ENCODE results near the gene TRMT44.
"Not testable (repeated sequence)": the region's sequence is repeated elsewhere in the genome, so short reads cannot be mapped to it uniquely, and the experiment has no call there.

The TRMT44 gene

DNA sequence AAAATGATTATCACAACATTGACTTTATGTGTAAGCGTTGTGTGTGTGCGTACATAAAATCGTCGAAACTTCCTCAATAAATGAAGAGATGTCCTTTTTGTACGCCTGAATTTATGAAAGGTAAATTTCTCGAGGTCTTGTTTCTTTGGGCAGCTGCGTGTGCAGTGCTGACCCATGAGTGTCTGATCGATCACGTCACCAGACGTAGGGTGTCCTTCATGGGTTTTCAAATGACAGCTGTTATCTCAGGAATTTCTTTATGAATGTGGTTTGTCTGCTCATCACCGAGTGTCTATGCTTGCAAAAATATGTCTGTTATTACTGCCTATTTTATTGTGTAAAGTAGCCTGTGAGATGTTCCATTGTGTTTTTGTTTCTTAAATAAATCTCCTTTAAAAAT, 71.9 kb downstream of the TRMT44 start:
- DNase-seq (ENCODE audit: low read depth, low spot score): no peak

DNA sequence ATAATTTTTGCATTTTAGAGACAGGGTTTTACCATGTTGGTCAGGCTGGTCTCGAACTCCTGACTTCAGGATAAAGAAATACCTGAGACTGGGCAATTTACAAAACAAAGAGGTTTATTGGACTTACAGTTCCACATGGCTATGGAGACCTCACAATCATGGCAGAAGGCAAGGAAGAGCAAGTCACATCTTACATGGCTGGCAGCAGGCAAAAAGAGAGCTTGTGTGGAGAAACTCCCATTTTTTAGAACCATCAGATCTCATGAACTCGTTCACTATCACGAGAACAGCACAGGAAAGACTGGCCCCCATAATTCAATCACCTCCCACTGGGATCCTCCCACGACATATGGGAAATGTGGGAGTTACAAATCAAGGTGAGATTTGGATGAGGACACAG, 72.5 kb downstream of the TRMT44 start:
- DNase-seq (ENCODE audit: low read depth, low spot score): not testable (repeated sequence)

DNA sequence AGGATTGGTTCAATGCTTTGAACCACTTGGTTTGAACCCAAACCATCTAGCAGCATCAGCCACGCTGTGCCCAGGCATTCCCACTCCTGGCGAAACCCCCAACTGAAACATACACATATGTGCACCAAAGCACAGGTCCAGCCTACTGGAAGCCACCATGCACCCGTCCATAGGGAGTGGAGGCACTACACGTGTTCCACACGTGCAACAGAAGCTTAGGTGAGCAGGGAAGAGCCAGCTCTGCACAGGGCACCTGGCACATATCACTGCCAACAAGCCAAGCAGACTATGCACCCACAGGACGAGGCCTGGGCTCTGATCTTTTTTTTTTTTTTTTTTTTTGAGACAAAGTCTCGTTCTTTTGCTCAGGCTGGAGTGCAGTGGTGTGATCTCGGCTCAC, 73.4 kb downstream of the TRMT44 start:
- no peak for DNase-seq (ENCODE audit: low read depth, low spot score)

DNA sequence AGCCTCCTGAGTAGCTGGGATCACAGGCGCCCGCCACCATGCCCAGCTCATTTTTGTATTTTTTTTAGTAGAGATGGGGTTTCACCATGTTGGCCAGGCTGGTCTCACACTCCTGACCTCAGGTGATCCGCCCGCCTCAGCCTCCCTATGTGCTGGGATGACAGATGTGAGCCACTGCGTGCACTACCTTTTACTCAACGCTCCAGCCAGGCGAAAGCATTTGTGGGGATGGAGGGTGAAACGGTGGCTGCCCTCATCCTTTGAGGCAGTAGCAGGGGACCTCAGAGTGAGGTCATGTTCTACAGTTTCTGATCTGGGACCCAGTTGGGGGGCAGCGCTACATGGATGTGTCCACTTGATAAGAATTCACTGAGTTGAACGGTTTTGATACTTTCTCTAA, 73.8 kb downstream of the TRMT44 start:
- no peak for DNase-seq (ENCODE audit: low read depth, low spot score)

DNA sequence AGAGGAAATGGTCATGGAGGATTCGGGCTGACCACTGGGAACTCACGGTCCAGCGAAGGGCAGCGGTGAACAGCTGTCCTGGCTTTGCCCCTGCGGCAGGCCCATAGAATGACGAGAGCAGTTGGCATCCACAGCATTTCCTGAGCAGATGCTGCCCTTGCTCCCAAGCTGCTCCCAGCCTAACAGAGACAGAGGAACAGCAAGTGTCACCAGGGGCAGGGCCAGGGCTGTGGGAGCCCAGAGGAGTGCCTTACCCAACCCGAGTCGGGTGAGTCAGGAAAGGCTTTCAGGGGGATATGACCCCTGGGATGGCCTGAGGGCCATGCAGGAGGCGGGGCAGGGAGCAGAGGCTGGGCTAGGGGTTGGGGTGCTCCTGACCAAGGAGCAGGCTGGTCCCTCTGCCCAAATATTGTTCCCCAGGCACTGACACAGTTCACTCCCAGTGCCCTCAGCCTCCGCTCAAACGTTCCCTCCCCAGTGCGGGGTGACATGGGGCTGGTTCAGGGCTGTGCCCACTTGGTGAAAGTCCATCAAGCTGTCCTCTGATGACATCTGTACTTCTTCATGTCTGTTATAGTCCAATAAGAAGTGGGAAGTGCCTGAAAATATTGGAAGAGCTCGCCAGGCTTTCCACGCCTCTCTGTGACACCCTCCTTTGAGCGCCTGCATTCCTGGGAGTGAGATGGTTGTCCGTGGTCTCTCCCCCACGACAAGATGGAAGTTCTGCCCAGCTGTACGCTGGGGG, 74.9 kb downstream of the TRMT44 start:
- no peak for DNase-seq (ENCODE audit: low read depth, low spot score)

DNA sequence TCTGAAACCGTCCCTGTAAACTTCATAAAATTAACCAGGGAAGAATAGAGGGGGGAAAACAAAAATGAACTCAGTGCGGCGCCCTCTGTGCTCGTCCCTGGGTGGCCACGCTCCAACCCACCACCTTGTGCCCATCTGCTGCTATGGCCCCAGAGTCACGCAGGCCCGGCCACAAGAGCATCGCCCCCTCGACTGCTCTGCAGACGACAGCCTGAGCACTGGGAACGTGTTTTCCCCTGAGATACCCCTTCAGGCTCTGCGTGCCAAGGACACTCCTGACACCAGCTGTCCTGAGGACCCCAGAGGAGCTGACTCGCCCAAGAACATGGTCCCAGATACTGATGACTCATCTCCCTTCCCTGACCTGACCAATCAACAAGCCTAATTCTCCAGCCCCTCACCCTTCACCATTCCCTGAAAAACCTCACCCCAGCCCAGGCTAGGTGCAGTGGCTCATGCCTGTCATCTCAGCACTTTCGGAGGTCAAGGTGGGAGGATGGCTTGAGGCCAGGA, 75.5 kb downstream of the TRMT44 start:
- DNase-seq (ENCODE audit: low read depth, low spot score): no peak

DNA sequence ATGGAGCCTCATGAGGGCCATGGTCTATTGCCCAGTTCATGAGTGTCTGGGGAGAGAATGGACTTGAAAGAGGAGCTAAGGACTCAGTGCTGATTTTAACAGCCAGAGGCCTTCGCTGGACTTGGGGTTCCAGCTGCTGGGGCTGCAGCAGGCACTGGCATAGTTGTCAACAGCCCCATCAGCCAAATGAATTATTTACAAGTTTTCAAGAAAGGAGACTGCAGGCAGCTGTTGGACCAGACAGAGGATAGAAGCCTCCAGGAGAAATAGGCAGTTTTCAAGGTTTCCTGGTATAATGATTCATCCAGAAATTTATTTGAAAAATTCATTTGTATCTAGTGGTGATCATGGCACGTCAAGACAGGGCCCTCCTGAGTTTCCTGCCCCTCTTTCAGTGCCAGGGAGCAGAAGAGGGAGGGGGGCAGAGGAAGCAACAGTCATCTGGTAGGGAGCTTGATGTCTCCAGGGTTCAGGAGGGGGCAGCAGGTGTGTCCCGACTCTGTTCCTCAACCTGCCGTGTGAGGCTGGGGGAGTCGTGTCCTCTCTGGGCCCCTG, 76.5 kb downstream of the TRMT44 start:
- DNase-seq (ENCODE audit: low read depth, low spot score): no peak

DNA sequence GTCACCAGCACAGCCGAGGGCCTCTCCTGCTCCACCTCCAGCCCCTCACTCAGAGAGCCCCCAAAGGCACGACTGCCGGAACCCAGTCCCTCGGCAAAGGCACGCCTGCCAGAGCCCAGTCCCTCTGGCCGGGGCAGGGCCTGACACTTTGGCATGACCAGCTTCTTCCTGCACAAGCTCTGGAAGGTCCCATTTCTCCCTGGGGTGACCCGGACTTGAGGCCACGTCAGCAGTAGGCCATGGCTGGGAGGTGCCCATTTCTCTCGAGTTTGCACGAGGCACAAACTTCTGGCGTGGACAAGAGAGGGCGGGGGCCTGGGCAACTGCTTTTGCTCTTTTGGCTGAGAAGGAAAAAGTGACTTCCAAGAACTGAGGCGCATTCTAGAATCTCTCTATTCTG, 77.4 kb downstream of the TRMT44 start:
- no peak for DNase-seq (ENCODE audit: low read depth, low spot score)

DNA sequence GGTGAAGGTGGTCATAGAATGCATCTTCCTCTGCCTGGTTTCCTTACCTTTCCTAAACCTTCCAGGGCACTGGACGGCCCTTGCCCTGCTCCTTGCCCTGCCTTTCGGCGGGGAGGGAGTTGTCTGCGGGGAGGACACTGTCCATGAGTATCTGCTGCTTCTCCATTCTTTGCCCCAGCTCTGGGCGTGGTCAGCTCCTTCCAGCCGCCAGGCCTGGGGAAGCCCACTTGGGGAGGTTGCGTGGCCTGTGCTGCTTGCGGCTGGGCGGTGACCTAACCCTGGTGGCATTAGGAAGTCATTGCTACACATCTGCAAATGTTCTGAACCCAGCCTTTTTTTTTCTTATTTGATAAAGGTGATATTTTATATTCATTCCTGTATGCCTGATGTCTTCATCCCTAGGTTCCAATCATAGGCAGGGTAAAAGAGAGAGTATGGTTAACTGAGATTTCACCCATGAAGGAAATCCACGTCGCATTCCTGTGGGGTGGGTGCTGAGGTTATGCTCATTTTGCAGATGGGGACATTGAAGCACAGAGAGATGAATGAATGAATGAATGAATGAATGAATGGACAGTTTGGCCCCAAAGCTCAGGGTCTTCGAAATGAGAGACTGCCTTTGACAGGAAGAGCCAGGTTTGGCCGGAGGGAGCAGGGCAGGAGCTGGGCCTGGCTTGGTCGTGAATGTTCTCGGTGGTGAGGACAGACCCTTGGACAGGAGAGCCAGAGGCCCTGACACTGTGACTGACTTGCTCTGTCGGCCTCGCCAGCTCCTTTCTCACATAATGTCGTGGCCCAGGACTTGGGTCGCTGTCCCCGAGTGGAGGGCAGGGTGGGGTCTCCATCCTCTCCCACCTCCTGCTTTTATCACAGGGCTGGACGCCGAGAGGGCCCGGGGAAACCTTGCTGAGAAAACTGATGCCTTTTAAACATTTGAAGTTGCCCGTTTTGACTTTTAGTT, 81.9 kb downstream of the TRMT44 start:
- DNase-seq (ENCODE audit: low read depth, low spot score): no peak

DNA sequence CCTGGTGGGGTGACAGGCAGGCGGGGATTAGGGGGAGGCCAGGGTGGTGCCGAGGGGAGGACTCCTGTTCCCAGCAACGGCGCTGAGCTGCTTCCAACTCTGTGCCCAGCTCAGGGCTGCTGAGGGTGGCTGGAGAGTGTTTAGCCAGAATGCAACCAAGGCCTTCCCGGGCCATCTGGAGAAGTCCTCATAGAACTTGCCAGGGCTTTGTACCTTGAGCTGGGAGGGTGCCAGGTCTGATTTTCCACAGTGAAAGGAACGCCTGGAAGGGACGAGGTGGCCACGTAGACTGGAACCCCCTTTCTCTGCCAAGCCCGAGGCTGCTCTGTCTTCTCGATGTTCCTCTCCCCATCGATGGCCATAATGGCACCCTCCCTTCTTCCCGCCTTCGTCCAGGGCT, 82.6 kb downstream of the TRMT44 start:
- DNase-seq (ENCODE audit: low read depth, low spot score): no peak

DNA sequence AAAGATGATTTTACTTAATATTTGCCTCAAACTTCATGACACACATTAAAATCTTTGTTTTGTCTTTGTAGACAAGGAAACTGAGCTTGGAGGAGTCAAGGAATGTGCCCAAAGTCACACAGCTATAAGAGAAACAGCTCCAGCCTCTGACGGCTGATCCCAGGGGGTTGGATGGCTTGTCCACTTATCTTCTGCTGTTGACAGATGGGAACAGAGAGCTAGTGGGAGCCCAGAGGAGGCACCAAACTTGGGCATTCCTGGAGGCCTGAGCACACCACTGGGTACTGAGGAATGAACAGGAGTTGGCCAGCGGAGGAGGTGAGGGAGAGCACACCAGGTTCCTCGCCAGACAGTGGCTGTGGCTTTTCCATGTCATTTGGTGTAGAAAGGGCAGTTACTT, 83.2 kb downstream of the TRMT44 start:
- no peak for DNase-seq (ENCODE audit: low read depth, low spot score)

DNA sequence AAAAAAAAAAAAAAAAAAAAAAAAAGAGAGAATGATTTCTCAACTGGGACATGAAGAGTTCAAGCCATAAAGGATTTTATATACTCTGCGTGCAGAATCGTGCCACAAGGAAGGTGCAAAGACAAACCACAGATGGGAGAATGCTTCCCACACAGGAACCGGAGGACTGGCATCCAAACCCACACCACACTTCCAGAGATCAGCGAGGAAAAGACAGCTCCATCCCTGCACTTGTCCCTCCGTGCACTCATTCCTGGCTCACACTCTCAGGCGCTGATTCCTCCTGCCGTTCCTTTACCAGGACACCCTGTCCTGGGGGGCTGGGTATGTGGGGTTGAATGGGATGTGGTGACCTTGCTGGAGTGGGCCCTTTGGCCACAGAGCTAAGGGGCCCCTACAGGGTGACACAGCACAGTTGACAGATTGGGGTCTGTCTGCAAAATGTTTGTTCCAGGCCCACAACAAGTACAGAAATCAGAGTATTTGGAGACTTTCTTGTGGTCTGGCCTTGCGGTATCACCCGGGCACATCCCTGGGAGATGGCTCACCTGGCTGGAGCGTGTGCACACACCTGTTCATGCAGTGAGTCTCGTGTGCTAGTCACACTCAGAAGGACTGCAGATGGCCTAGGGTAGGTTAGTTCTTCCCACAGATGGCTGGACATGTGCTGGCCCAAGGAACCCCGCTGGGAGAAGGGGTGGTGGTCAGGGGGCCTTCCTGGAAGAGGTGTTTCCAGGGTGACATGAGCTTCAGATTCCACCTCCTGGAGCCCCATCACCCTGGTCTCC, 84.2 kb downstream of the TRMT44 start:
- no peak for DNase-seq (ENCODE audit: low read depth, low spot score)

DNA sequence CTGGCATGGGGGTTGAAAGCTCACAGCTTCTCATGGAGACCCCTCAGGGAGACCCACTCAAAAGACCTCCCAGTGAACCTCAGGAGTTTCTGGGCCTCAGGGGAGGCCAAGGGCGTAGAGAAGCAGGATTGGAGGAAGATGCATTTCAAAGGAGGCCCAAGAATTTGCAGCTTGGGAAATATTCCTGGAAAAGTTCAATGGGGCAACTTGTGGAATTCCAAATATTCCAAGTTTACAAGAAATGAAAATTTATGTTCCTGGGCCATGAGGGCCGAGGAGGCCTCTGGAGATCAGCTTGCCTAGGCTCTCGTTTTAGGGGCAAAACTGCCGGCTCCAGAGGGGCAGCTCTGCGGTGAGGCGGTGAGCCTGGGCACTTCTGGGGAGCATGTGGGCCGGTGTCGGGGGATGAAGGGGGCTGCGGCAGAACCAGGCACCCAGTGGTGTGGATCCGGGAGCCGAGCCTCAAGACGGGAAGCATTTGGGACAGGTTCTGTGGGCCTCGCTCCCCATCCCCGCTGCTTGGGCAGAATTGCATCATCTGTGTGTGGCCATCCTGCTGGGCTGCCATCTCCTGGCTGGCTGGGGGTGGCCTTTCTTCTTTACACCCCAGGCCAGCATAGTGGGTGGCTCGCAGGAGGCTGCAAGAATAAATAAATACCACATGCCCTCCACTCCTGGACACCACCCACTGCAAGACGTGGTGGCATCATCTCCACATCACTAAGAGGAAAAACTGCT, 85.0 kb downstream of the TRMT44 start:
- DNase-seq (ENCODE audit: low read depth, low spot score): peak; percentile 52

Measured in astrocyte of the hippocampus (primary cell).